GM12874 (cell line): ENCODE data around the gene EZR.

Experiments
- TF ChIP-seq, protein P1 (sequence below): IDR thresholded peaks from 2 replicates; pipeline ENCODE4 v1.5.1; 2011; ENCODE audit warnings: low read depth, mild to moderate bottlenecking, control low read depth, low read length, moderate library complexity; ENCODE audit not compliant: insufficient read depth

EZR gene

DNA sequence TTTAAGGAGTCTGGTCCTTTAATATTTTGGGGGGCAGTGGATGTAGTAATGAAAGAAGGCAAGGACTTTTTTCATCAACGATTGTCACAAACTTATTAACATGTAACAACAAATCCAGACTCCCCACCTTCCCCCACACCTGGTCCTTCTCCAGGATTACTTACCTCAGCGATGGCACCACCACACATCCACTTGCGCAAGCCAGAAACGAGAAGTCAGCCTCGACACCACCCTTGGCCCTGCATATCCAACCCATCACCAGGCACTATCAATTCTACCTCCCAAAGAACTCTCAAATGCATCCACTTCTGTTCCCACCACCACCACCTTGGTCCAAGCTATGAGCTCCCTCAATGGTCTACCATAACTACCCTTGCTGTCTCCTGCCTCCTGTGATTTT is 6.6 kb downstream of the EZR start:
- TF ChIP-seq, protein P1, sequence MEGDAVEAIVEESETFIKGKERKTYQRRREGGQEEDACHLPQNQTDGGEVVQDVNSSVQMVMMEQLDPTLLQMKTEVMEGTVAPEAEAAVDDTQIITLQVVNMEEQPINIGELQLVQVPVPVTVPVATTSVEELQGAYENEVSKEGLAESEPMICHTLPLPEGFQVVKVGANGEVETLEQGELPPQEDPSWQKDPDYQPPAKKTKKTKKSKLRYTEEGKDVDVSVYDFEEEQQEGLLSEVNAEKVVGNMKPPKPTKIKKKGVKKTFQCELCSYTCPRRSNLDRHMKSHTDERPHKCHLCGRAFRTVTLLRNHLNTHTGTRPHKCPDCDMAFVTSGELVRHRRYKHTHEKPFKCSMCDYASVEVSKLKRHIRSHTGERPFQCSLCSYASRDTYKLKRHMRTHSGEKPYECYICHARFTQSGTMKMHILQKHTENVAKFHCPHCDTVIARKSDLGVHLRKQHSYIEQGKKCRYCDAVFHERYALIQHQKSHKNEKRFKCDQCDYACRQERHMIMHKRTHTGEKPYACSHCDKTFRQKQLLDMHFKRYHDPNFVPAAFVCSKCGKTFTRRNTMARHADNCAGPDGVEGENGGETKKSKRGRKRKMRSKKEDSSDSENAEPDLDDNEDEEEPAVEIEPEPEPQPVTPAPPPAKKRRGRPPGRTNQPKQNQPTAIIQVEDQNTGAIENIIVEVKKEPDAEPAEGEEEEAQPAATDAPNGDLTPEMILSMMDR: no peak

GRCh38 chr6:158810155-158811095 is 8.7 kb downstream of the EZR start:
- TF ChIP-seq, protein P1: no peak

- TF ChIP-seq, protein P1: no peak
Observed at GRCh38 chr6:158808941-158809678, 10.1 kb downstream of the EZR start.

- TF ChIP-seq, protein P1: no peak
Observed at GRCh38 chr6:158808442-158808833, 10.7 kb downstream of the EZR start.

DNA sequence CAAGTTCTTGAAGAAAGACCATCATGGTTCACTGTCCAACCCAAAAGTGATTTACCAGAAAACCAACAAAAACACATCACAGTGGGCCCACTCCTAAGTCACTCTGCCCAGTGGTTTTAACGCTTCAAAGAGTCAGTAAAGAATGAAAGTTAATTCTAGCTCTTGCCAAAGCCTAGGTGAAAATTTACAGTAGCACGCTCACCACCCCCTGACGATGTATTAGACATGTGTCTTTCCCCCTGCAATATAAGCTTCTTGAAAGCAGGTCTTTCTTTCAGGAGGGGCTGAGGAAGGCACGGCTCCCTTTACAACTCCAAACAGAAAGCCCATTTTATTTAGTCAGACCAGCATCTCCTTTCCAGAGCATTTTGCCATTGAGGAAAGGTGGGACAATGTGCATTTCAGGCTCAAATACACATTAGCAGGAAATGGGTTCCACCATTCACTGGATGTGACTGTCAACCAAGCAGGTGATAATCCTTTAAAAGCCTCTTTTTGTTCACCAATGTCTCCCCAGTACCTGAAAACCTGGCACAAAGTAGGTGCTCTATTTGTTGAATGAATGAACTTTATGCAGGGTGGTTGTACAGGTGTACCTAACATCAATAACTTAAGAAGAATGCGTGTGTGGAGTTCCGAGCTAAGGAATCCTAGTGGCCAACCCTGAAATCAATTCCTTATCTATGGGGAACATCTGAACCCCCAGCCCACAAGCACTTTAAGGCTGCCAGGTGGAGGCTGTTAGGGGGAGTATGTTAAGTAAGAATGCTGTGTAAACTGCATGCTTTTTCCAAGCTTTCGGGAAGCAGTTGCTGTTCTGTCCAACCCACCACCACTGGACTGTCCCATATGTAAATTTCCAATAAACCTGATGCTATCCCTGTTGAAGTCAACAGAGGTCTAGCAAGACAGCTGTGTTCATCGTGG is 11.4 kb downstream of the EZR start:
- TF ChIP-seq, protein P1: no peak

DNA sequence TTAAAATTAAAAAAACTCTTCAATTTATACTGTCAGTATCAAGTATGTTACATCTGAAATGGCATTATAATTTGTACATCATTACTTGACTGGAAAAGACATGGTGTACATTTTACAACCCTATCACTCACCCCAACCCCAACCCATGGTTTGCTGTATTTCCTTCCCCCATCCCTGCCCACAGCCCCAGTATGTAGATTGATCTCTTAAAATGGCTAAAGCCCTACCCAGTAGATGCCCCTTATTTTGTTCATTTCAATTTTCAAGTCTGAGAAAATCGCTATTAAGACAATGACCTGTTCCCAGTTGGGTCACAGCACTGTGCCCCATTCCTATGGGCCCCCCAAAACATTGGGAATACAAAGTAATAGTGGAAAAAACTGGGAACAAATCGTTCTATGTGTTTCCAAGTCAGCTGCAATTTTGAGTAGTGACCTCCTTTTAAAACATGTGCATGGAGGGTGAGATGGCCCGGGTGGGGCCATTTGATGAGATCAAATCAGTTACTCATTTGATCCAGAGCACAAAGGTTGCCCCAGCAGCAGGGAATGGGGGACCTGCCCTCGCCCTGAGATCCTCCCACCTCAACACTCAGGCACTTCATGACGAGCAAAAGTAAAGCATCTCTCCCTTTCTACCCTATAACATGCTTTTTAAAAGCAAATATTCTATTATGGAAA is 13.3 kb downstream of the EZR start:
- TF ChIP-seq, protein P1: no peak
